ENCODE results near the gene REPIN1.

Gene REPIN1

GRCh38 chr7:150368096-150368883 lies at the start of gene REPIN1:
TSS of gene REPIN1 (plus strand) at chr7:150368822. CDS start at chr7:150369712, 890 bp downstream.
- peak; percentile 95 for DNase-seq (ENCODE audit: low spot score)

- no peak for DNase-seq (ENCODE audit: low spot score)
Observed at GRCh38 chr7:150321788-150322113, 46.9 kb upstream of the REPIN1 start.

DNA sequence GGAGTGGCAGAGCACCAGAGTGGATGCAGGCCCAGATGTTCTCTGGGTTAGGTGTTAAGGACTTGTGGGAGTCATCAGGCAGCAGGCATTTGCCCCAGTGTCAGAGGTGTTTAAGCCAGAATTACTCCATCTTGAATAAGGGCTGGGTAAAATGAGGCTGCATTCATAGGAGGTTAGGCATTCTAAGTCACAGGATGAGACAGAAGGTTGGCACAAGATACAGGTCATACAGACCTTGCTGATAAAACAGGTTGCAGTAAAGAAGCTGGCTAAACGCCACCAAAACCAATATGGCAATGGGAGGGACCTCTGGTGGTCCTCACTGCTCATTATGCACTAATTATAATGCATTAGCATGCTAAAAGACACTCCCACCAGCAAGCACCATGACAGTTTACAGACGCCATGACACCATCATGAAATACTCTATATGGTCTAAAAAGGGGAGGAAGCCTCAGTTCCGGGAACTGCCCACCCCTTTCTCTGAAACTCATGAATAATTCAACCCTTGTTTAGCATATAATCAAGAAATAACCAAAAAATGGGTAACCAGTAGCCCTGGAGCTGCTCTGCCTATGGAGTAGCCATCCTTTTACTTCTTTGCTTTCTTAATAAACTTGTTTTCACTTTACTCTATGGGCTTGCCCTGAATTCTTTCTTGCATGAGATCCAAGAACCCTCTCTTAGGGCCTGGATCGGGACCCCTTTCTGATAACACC lies 46.3 kb upstream of the REPIN1 start:
- DNase-seq (ENCODE audit: low spot score): no peak

- no peak for DNase-seq (ENCODE audit: low spot score)
Observed at GRCh38 chr7:150322833-150323681, 45.6 kb upstream of the REPIN1 start, which contains the start of the genes ACTR3C and LRRC61. TSS of gene ACTR3C (minus strand) at chr7:150323545. CDS start at chr7:150295296, 28,249 bp downstream. TSS of gene LRRC61 (plus strand) at chr7:150323355. CDS start at chr7:150336862, 13,507 bp downstream.

DNA sequence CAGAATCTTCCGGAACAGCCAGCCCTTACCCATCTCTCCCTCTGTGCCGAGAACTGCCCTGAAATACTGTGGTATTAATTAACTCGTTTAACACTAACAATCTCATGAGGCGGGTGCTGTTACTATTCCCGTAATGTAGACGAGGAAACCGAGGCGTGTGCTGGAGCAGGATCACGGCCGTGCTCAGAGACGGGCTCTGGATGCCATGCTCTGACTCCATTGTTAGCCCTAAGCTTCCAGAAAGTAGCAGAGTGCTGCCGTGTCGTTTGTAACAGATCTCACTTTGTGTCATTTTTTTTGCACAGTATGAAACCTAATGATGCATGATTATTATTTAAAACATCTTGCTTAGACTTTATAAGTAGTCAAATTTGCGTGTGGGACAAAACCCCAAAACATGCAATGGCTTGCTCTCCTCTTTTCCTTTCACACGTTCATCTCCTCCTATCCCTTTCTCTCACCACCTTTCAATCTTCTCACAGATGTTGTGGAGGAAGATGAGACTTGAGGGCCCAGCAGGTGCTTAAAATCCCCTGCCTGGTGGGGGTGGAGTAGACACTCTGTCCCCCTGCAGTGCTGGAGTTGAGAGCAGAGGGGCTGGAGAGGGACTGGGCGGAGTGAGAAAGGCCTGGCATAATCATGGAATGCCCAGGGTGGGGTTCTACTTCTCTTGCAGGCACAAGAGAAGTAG lies 44.8 kb upstream of the REPIN1 start:
- DNase-seq (ENCODE audit: low spot score): no peak

- DNase-seq (ENCODE audit: low spot score): no peak
Observed at GRCh38 chr7:150324373-150324961, 44.2 kb upstream of the REPIN1 start.

DNA sequence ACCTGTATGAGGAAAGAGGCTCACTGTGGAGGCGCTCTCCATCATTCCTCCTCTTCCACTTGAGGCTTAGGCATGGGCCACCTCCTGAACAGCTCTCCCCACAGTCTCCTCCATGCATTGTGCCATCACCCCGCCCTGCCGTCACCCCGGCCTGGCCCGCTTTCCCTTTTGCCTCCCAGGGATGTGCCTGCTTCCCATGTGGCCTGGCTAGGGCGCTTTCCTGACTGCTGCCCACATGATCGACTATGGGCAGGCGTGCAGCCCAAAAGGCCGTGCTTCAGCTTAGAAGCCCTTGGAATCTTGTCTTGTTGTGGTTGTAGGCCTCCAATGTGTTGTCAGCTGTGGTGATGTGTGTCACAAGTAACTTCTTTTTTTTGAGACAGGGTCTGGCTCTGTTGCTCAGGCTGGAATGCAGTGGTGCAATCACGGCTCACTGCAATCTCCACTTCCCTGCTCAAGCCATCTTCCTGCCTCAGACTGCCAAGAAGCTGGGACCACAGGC lies 43.5 kb upstream of the REPIN1 start:
- DNase-seq (ENCODE audit: low spot score): no peak

GRCh38 chr7:150325901-150326300 lies 42.7 kb upstream of the REPIN1 start:
- DNase-seq (ENCODE audit: low spot score): no peak

- DNase-seq (ENCODE audit: low spot score): no peak
Observed at GRCh38 chr7:150326657-150327268, 41.9 kb upstream of the REPIN1 start.

DNA sequence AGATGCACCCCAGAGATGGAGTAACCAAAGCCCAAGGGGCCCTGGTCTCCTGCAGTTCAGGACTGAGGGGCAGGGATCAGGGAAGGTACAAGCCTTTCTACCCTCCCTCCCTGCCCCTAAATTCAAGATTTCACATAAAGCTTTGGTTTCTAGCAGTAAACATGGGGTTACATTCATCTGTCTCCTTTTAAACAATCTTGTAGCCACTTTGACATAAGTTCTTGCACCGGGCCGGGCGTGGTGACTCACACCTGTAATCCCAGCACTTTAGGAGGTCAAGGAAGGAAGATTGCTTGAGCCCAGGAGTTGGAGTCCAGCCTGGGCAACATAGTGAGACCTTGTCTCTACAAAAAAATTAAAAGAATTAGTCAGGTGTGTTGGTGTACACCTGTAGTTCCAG lies 41.3 kb upstream of the REPIN1 start:
- no peak for DNase-seq (ENCODE audit: low spot score)

GRCh38 chr7:150329331-150330120 lies 39.1 kb upstream of the REPIN1 start:
- DNase-seq (ENCODE audit: low spot score): no peak

DNA sequence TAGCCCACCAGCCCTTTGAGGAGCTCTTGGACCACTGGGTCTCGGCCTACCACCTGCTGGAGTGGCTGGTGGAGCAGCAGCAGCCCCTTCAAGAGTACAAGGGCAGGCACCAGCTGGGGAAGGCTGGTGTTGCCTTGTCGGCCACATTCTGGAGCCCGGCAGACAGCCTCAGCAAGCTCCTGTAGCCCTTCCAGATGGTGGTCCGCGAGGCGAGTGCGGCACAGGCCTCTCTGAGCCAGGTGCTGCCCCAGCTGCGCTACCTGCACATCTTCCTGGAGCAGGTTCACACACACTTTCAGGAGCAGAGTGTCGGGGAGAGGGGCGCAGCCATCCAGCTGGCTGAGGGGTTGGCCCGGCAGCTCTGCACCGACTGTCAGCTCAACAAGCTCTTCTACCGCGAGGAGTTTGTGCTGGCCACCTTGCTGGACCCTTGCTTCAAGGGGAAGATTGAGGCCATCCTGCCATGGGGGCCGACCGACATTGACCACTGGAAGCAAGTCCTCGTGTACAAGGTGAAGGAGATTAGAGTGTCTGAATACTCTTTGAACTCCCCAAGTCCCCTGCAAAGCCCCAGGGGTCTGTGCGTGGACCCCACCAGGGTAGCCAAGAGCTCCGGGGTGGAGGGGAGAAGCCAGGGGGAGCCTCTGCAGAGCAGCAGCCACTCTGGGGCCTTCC lies 38.3 kb upstream of the REPIN1 start:
- no peak for DNase-seq (ENCODE audit: low spot score)

DNA sequence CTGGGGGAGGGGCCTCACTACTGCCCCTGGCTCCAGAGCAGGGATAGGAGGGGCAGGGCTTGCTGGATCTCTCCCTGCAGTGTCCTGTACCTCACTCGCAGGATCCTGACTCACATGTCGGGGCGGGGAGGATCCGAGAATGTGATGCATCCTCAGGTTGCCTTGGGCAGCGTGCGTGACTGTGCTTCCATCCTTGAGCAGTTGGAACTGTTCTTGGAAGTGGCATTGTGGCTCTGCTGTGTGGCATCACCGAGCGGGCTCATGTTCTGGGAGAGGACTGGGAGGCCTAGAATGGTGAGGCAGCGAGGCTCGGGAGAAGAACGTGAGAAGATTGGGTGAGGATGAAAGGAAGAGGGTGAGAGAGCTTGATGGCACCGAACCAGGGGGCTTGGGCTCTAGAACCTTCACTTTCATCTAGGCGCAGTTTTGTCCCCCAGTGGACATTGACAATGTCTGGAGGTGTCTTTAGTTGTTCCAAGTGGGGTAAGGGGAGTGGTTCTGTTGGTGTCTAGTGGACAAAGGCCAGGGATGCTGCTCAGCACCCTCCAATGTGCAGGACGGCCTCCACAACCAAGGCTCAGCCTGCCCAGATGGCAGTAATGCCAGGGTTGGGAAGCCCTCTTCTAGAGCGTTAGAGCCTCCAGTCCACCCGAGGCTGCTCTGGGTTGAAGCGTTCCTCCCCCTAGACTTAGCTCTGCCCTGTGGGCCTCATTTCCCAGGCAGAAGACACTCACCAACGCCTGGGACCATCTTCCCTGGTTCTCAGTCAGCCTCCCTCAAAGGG lies 35.6 kb upstream of the REPIN1 start:
- DNase-seq (ENCODE audit: low spot score): no peak

DNA sequence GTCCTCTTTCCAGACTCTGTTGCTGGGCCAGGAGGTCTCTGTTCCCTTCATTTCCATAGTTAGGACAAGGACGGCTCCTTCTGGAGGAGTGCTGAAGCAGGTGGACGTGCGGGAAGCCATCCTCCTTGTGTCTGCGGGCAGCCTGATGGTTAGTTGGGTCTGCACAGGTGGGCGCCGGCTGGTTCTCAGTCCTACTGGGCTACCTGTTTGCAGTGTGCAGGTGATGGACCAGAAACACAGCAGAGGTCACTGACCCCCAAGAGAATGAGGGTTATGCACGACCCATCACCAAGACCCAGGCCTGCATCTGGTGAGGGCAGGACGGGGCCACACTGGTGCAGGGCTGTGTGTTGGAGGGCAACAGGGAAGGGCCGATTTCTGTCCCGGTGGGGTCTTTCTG lies 35.0 kb upstream of the REPIN1 start:
- no peak for DNase-seq (ENCODE audit: low spot score)

GRCh38 chr7:150334108-150334507 lies 34.5 kb upstream of the REPIN1 start:
- no peak for DNase-seq (ENCODE audit: low spot score)

- DNase-seq (ENCODE audit: low spot score): no peak
Observed at GRCh38 chr7:150335108-150335773, 33.4 kb upstream of the REPIN1 start.

DNA sequence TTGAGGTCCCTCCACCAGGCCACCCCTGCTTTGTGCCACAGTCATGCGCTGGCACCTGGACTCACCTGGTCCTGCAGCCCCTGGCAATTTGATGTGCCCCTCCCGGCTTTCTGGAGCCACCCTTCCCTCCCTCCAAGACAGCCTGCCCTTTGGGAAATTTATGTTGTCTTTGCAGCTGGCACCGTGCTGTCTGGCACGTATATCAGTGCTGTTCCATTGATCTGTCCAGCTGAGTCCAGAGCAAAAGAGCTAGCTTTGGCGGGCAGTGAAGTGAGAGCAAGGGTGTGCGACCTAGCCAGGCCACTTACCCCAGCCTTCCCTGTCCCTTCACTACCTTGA lies 32.9 kb upstream of the REPIN1 start:
- DNase-seq (ENCODE audit: low spot score): no peak

- no peak for DNase-seq (ENCODE audit: low spot score)
Observed at GRCh38 chr7:150336746-150337145, 31.9 kb upstream of the REPIN1 start.

Measured in left forelimb (tissue), 1 donor.